Keratinocyte (primary cell): Measurements from ENCODE around the gene TAOK1. TPM values are rescaled to one million over a fixed set of nuclear protein-coding genes. Genes with fewer than 3 reads are reported as not detected.
"Not testable (repeated sequence)": the region's sequence is repeated elsewhere in the genome, so short reads cannot be mapped to it uniquely, and the experiment has no call there.

Experiments used
- DNase-seq: peaks from one replicate; pipeline ENCODE4 v3.0.0-alpha.2; 2011; ENCODE audit warnings: low read depth, missing footprints, low spot score
- FAIRE-seq: peaks from 2 replicates; lab custom pipeline; 2011; peaks lifted over from hg19 to GRCh38; lab: Jason Lieb, UNC
- H2AFZ ChIP-seq: 2 replicates; pipeline ENCODE4 v1.6.0; 2012; ENCODE audit warnings: low read length, control low read depth, inconsistent platforms; ENCODE audit not compliant: control insufficient read depth
- H3K27ac ChIP-seq: 2 replicates; pipeline ENCODE4 v1.5.1; 2011; ENCODE audit warnings: low read length; ENCODE audit not compliant: control insufficient read depth, insufficient read depth
- H3K27me3 ChIP-seq: 3 replicates; pipeline ENCODE4 v1.6.0; 2011; ENCODE audit warnings: low read length; ENCODE audit not compliant: control insufficient read depth, insufficient read depth; ENCODE audit errors: extremely low read depth
- H3K36me3 ChIP-seq, 2 experiments: 2 replicates in 1 of 2; 3 replicates in 1 of 2; pipeline ENCODE4 v1.5.1; 2011; ENCODE audit warnings: low read length in 2 of 2, mild to moderate bottlenecking in 1 of 2; ENCODE audit not compliant: control insufficient read depth in 2 of 2, insufficient read depth in 2 of 2; ENCODE audit errors: extremely low read depth in 1 of 2
- H3K4me1 ChIP-seq: 3 replicates; pipeline ENCODE4 v1.5.1; 2011; ENCODE audit warnings: low read length; ENCODE audit not compliant: control insufficient read depth, insufficient read depth; ENCODE audit errors: extremely low read depth
- H3K4me2 ChIP-seq: 3 replicates; pipeline ENCODE4 v1.6.0; 2011; ENCODE audit warnings: low read depth, low read length; ENCODE audit not compliant: control insufficient read depth, insufficient read depth; ENCODE audit errors: extremely low read depth
- H3K4me3 ChIP-seq, 3 experiments: fragments of 200-600 bp in 1 of 3; sonication (generic) in 1 of 3; 2 replicates in 2 of 3; 3 replicates in 1 of 3; pipeline ENCODE4 v1.5.1; 2011 to 2016; ENCODE audit warnings: low read length in 3 of 3, mild to moderate bottlenecking in 3 of 3, control low read depth in 2 of 3, inconsistent platforms in 1 of 3, low read depth in 1 of 3, mixed read lengths in 1 of 3, mixed run types in 1 of 3, moderate library complexity in 1 of 3; ENCODE audit not compliant: control insufficient read depth in 2 of 3, insufficient read depth in 2 of 3; ENCODE audit errors: extremely low read depth in 1 of 3
- H3K79me2 ChIP-seq: 2 replicates; pipeline ENCODE4 v1.6.0; 2012; ENCODE audit warnings: low read length; ENCODE audit not compliant: control insufficient read depth, insufficient read depth
- H3K9ac ChIP-seq: 3 replicates; pipeline ENCODE4 v1.6.0; 2011; ENCODE audit warnings: low read length; ENCODE audit not compliant: control insufficient read depth, insufficient read depth; ENCODE audit errors: extremely low read depth
- H3K9me1 ChIP-seq: 3 replicates; pipeline ENCODE4 v1.6.0; 2011; ENCODE audit warnings: low read length; ENCODE audit not compliant: control insufficient read depth, insufficient read depth; ENCODE audit errors: extremely low read depth
- H3K9me3 ChIP-seq: 2 replicates; pipeline ENCODE4 v1.5.1; 2012; ENCODE audit warnings: low read depth, low read length; ENCODE audit not compliant: control insufficient read depth
- H4K20me1 ChIP-seq: 3 replicates; pipeline ENCODE4 v1.6.0; 2011; ENCODE audit warnings: low read length; ENCODE audit not compliant: control insufficient read depth, insufficient read depth; ENCODE audit errors: extremely low read depth
- CTCF ChIP-seq, 3 experiments: IDR thresholded peaks in 1 of 3; conservative IDR thresholded peaks in 1 of 3; optimal IDR thresholded peaks in 1 of 3; 2 replicates in 2 of 3; 3 replicates in 1 of 3; pipeline versions ENCODE3 to v1.5.1; 2011; ENCODE audit warnings: low read length in 3 of 3, mild to moderate bottlenecking in 3 of 3, moderate library complexity in 2 of 3, control low read depth in 1 of 3, inconsistent platforms in 1 of 3; ENCODE audit not compliant: insufficient read depth in 2 of 3; ENCODE audit errors: extremely low read depth in 1 of 3
- EZH2 ChIP-seq: IDR thresholded peaks from one replicate; pipeline ENCODE4 v1.6.1; 2012; ENCODE audit warnings: inconsistent platforms, mild to moderate bottlenecking, low read length, moderate library complexity
- dilution Hi-C: fragments of 300-500 bp; cut with MboI; formaldehyde crosslinking; loops from one replicate; pipeline ENCODE4 v1.7.0; 2020; ENCODE audit warnings: low sequenced_read_pairs; ENCODE audit not compliant: extremely low pct_ligation_motif_present
- polyA plus RNA-seq, 5 experiments: library from polyadenylated mRNA; depleted of rRNA in 3 of 5; stranded (reverse) in 3 of 5; stranded (forward) in 1 of 5; unstranded in 1 of 5; fragments of >200 nt; gene quantifications; 1 replicate in 1 of 5; 2 replicates in 3 of 5; 3 replicates in 1 of 5; pipeline versions ENCODE4 v1.2.1 to v1.2.3, GENCODE V29; 2011 to 2012; ENCODE audit warnings: missing spikeins in 2 of 5, low read depth in 1 of 5, low replicate concordance in 1 of 5

Gene TAOK1
- polyA plus RNA-seq, 1 donor (not counting 4 experiments of a cell fraction or from before 2014, with no cell fraction given), result 26.7 TPM

- dilution Hi-C loops, result no loop called here
- Histone ChIP-seq H3K27me3 (peaks cover 8% of the 10 kb centered on the region), H3K27ac (no peak overlapping the region), H3K9ac (no peak overlapping the region), H4K20me1 (no peaks in the 10 kb centered on the region), H2AFZ (no peak overlapping the region), H3K9me1 (no peaks in the 10 kb centered on the region), H3K4me3 (no peak overlapping the region), H3K4me2 (no peak overlapping the region), H3K9me3 (no peaks in the 10 kb centered on the region), H3K79me2 (no peaks in the 10 kb centered on the region), H3K4me1 (no peaks in the 10 kb centered on the region), H3K36me3 (no peaks in the 10 kb centered on the region)
- no peak for FAIRE-seq
- no peak for DNase-seq
- no peak for TF ChIP-seq EZH2
- no peak for TF ChIP-seq CTCF (optimal IDR thresholded peaks at IDR 0.05 in 1 of 3, IDR thresholded peaks at IDR 0.05 in 1 of 3, conservative IDR thresholded peaks at IDR 0.05 in 1 of 3; ENCODE audit: extremely low read depth in 1 of 3, insufficient read depth in 2 of 3, low read length in 3 of 3)
Observed at GRCh38 chr17:29345066-29345465, 45.1 kb upstream of the TAOK1 start.

DNA sequence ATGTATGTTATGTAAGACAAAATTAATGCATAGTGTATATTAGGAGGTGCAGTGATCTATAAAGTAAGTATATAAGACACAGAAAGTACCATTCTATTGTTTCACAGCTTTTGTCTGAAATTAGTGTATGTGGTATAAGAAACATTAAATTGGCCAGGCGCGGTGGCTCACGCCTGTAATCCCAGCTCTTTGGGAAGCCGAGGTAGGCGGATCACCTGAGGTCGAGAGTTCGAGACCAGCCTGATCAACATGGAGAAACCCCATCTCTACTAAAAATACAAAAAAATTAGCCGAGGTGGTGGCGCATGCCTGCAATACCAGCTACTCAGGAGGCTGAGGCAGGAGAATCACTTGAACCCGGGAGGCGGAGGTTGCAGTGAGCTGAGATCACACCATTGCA, 44.7 kb upstream of the TAOK1 start:
- H2AFZ ChIP-seq, result not testable (repeated sequence)

DNA sequence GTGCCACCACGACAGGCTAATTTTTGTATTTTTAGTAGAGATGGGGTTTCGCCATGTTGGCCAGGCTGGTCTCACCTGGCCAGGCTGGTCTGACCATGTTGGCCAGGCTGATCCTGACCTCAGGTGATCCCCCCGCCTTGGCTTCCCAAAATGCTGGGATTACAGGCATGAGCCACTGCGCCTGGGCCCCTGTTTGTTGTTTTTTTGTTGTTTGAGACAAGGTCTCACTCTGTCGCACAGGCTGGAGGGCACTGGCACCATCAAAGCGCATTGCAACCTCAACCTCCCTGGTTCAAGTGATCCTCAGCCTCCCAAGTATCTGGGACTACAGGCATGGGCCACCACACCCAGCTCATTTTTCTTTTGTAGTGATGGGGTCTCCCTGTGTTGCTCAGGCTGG, 43.7 kb upstream of the TAOK1 start:
- no peaks in the 10 kb centered on the region for H3K9me1 ChIP-seq
- dilution Hi-C loops, result no loop called here
- FAIRE-seq (no peak), DNase-seq (no peak)
- no peaks in the 10 kb centered on the region for H4K20me1 ChIP-seq
- H3K79me2 ChIP-seq, result no peaks in the 10 kb centered on the region
- H3K27me3 ChIP-seq, result peaks cover 7% of the 10 kb centered on the region
- no peaks in the 10 kb centered on the region for H3K36me3 ChIP-seq
- H3K4me1 ChIP-seq, result no peaks in the 10 kb centered on the region
- H2AFZ ChIP-seq, result no peak overlapping the region
- no peak overlapping the region for H3K4me3 ChIP-seq
- H3K9ac ChIP-seq, result no peak overlapping the region
- H3K9me3 ChIP-seq, result no peaks in the 10 kb centered on the region
- TF ChIP-seq CTCF (optimal IDR thresholded peaks at IDR 0.05 in 1 of 3, IDR thresholded peaks at IDR 0.05 in 1 of 3, conservative IDR thresholded peaks at IDR 0.05 in 1 of 3; ENCODE audit: extremely low read depth in 1 of 3, insufficient read depth in 2 of 3, low read length in 3 of 3) (no peak), EZH2 (no peak)
- H3K27ac ChIP-seq, result no peak overlapping the region
- H3K4me2 ChIP-seq, result no peak overlapping the region

More for the DNA sequence above, 44.7 kb upstream of the TAOK1 start:
- dilution Hi-C loops, H3K27me3 ChIP-seq, H3K36me3 ChIP-seq, H4K20me1 ChIP-seq, H3K4me1 ChIP-seq, H3K27ac ChIP-seq, H3K9ac ChIP-seq, DNase-seq, H3K9me3 ChIP-seq, FAIRE-seq, H3K4me3 ChIP-seq, H3K79me2 ChIP-seq, H3K4me2 ChIP-seq, H3K9me1 ChIP-seq: not testable (repeated sequence)
